Medulla oblongata (tissue), 1 donor: ENCODE data around the gene DRAM2.

Experiments
- DNase-seq: peaks from one replicate; pipeline ENCODE4 v3.0.0-alpha.2; 2015; ENCODE audit errors: extremely low spot score

DRAM2 gene

GRCh38 chr1:111139956-111140679, at the start of gene DRAM2, which contains the start of gene CEPT1:
Gene DRAM2, minus strand, starts transcription at chr1:111140093. Its CDS starts 8,539 bp downstream, at chr1:111131554.
Gene CEPT1, plus strand, starts transcription at chr1:111140223. Its CDS starts 7,492 bp downstream, at chr1:111147715.
- peak; percentile 96 for DNase-seq

- no peak for DNase-seq
Measured at GRCh38 chr1:111184663-111185062, 44.8 kb upstream of the DRAM2 start.

GRCh38 chr1:111183308-111184069, 43.6 kb upstream of the DRAM2 start:
- DNase-seq: no peak

- DNase-seq: no peak
Measured at GRCh38 chr1:111182052-111182451, 42.2 kb upstream of the DRAM2 start.

GRCh38 chr1:111179968-111180533, 40.2 kb upstream of the DRAM2 start:
- DNase-seq: no peak

- DNase-seq: no peak
Measured at GRCh38 chr1:111176678-111177077, 36.8 kb upstream of the DRAM2 start.

- no peak for DNase-seq
Measured at GRCh38 chr1:111175349-111175748, 35.5 kb upstream of the DRAM2 start.

GRCh38 chr1:111174070-111174469, 34.2 kb upstream of the DRAM2 start:
- DNase-seq: no peak

DNA sequence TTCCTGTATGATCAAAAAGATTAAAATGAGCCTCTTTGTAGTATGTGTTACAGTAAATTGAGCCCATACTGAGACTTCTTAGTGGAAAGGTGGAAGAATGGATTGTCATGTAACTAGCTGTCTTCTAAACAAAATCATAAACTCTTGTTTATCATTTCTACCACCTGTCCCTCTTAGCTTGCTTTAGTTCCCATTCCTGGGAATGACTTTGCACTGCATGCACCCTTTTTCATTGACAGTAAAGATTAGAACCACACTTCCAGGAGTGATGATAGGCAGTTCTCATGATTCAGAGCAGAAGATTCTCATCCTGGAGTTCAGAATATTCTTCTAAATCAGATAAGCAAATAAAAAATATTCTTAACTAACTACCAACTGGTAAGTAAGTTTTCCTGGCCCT, 32.6 kb upstream of the DRAM2 start:
- DNase-seq: no peak

DNA sequence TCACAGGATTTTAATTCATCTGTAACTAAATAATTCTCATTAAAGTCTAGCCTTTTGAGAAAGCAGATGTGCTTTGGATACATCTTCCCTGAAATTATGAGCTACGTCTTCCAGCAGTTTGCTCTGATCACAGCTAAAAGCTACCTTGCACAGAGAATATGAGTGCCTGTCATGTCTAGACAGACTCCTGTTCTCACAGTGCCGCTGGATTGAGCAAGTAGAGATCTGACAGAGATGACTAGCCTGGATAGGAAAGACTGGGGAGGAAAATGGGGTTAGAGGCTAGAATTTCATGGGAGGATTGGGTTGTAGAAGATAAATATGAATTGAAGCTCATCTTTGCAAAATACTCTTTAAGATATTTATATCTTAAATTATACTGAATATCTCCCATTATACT, 24.3 kb upstream of the DRAM2 start:
- no peak for DNase-seq

GRCh38 chr1:111163363-111163762, 23.5 kb upstream of the DRAM2 start:
- no peak for DNase-seq

DNA sequence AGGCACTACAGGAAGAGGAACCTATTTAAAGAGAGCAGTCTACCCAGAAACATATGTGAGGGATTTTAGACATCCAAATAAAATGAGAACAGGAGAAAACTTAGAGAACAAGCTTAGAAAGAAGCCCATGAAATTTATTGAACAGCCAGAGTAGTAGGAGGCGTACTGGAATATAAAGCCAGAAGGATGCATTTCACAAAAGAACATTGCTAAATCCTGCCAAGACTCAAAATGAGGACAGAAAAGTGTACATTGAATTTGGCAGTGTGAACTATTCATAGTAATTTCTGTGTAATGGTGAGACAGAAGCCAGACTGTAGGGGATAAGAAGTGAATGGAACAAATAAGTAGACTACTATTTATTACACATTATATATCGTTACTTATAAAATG, 22.6 kb upstream of the DRAM2 start:
- DNase-seq: no peak

GRCh38 chr1:111161843-111162487, 22.1 kb upstream of the DRAM2 start:
- no peak for DNase-seq

DNA sequence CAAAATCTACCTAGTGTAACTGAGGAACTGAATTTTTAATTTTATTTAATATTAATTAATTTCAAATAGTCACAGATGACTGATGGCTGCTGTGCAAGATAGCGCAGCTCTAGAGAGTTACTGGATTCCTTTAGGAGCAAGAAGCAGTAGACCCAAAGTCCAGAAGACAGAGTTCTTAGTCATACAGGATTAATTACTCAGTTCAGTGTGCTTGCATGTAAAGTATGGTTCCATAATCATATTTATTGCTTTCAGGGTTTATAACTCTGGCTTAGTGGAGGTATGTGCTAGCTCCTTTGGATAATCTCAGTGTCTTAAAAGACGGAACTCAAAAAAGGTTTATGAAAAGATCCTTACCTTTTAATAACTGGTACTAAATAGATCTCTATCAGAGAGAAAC, 17.5 kb upstream of the DRAM2 start:
- no peak for DNase-seq

- no peak for DNase-seq
Measured at GRCh38 chr1:111154021-111154999, 14.4 kb upstream of the DRAM2 start.

GRCh38 chr1:111151838-111152237, 11.9 kb upstream of the DRAM2 start:
- no peak for DNase-seq

DNA sequence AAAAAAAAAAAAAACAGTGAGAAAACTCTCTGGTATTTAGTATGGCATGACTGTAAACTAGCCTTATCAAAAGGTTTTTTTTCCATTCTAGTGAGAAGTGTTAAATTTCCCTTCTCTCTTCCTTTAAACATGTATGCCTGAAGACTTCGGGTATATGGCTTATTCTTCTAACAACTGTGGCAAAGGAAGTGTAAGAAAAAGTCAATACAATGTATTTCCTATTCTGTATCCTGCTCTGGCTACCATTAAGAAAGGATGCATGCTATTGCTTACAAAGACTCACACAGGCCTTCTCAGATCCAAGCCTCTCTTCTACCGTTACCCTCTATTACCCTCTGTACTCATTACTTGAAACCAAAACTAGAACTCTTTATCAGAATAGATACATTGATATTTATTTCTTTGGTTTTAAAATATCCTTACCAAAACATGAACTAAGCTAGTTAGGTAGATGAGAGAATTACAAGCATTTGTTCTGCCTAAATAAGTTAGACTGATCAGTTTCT, 8.5 kb upstream of the DRAM2 start:
- DNase-seq: no peak

- DNase-seq: no peak
Measured at GRCh38 chr1:111147948-111148347, 8.1 kb upstream of the DRAM2 start.

- no peak for DNase-seq
Measured at GRCh38 chr1:111145963-111146768, 6.3 kb upstream of the DRAM2 start.

- DNase-seq: no peak
Measured at GRCh38 chr1:111145542-111145941, 5.6 kb upstream of the DRAM2 start.
